HL-60 (cell line): Measurements from ENCODE around the gene HK1.

Experiments
- DNase-seq, 2 experiments: peaks; one replicate each; pipeline ENCODE4 v3.0.0-alpha.2; 2010 to 2020; ENCODE audit warnings: low read depth in 1 of 2, low spot score in 1 of 2
- H3K27ac ChIP-seq: fragments of 250-450 bp; sonication (Bioruptor Pico); replicated peaks from 2 replicates; pipeline ENCODE4 v1.5.1; 2020; ENCODE audit warnings: mild to moderate bottlenecking, moderate library complexity
- H3K27me3 ChIP-seq: fragments of 250-450 bp; sonication (Bioruptor Pico); 2 replicates; pipeline ENCODE4 v1.5.1; 2021; ENCODE audit warnings: mild to moderate bottlenecking, moderate library complexity; ENCODE audit not compliant: insufficient read depth, poor library complexity, severe bottlenecking
- H3K4me3 ChIP-seq: replicated peaks from 2 replicates; pipeline ENCODE4 v1.5.1; 2011; ENCODE audit warnings: mild to moderate bottlenecking, control low read depth, low read length; ENCODE audit not compliant: insufficient read depth
- CTCF ChIP-seq: IDR thresholded peaks from one replicate; pipeline ENCODE4 v1.5.1; 2011; ENCODE audit warnings: low read length, control low read depth, inconsistent platforms; ENCODE audit not compliant: insufficient read depth
- GABPA ChIP-seq: IDR thresholded peaks from 2 replicates; pipeline ENCODE4 v1.6.1; 2012; ENCODE audit warnings: low read depth
- POLR2AphosphoS5 ChIP-seq: IDR thresholded peaks from 2 replicates; pipeline ENCODE4 v1.6.1; 2012; ENCODE audit warnings: low read depth
- REST ChIP-seq: IDR thresholded peaks from 2 replicates; pipeline ENCODE4 v1.6.1; 2012; ENCODE audit warnings: low read depth; ENCODE audit not compliant: insufficient replicate concordance
- SPI1 ChIP-seq: IDR thresholded peaks from 2 replicates; pipeline ENCODE4 v1.6.1; 2012; ENCODE audit warnings: low read depth, mild to moderate bottlenecking, borderline replicate concordance

The HK1 gene

DNA sequence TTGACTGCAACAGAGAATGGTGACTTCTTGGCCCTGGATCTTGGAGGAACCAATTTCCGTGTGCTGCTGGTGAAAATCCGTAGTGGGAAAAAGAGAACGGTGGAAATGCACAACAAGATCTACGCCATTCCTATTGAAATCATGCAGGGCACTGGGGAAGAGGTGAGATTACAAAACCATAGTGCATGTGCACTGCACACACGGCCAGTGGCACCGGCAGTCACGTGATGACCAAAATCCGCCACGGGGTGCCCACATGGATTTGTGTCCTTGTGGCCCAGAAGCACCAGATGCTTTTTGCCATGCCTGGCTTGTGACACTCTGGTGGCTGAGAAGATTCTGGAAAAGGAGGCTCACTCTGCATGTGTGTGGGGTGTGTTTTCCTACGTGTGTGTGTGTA lies 106.0 kb downstream of the HK1 start:
- H3K27me3 ChIP-seq = no peaks in the 10 kb centered on the region
- no peak for TF ChIP-seq CTCF
- TF ChIP-seq SPI1 = no peak
- TF ChIP-seq POLR2AphosphoS5 = no peak
- TF ChIP-seq REST = no peak
- no peak for TF ChIP-seq GABPA
- H3K4me3 ChIP-seq = no peak overlapping the region
- H3K27ac ChIP-seq = no peak overlapping the region
- no peak for DNase-seq

DNA sequence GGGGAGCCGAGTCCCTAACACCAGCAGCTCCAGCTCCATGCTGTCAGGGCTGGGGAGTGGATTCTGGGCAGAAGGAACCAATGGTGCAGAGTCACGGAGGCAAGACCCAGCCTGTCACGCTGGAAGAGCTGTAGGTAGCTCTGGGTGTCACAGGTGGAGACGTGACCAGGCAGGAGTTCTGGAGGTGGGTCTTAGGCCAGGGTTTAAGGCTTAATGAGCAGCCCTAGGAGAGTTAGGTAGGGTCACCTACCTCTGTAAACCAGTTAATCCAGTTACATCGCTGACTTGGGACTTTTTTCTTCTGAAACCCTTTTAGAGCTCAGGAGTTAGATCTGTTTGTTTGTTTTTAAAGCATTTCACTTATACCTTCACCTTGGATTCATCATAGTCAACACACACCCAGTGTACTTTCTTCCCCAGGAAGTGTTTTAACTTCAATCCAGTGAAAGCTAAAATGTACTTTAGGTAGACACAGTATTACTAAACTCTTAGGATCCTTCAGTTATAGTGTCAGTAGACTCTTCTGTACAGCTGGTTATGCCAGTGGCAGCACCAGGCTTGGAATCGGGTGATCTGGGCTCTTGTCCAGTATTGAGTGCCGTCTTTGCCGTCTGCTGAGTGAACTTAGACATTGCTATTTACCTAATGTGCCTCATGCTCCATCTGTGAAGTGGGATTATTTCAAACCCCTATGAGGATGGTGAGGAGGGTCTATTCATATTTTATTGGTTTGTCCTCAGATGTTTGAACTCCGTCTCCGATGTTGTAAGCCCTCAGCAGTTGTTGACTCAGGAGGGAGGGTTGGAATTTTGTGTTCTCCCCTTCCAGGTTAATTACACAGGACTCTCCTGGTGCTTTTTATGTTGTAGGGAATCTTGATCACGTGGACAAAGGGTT lies 107.4 kb downstream of the HK1 start:
- no peak for TF ChIP-seq REST
- TF ChIP-seq SPI1 = no peak
- no peak for TF ChIP-seq CTCF
- no peak for TF ChIP-seq GABPA
- Histone ChIP-seq H3K4me3 (no peak overlapping the region), H3K27ac (no peak overlapping the region), H3K27me3 (no peaks in the 10 kb centered on the region)
- no peak for DNase-seq

- Histone ChIP-seq H3K4me3 (no peak overlapping the region), H3K27me3 (no peaks in the 10 kb centered on the region), H3K27ac (no peak overlapping the region)
- TF ChIP-seq POLR2AphosphoS5 (no peak), GABPA (no peak), CTCF (no peak), SPI1 (no peak), REST (no peak)
- no peak for DNase-seq
Observed at GRCh38 chr10:69387500-69387899, 109.2 kb downstream of the HK1 start.
